Neural progenitor cell (in vitro differentiated cells): ENCODE measurements around the gene MADD. TPM values are rescaled to one million over a fixed set of nuclear protein-coding genes. Genes with fewer than 3 reads are reported as not detected.

ENCODE experiments used
- DNase-seq: peaks from one replicate; pipeline ENCODE4 v3.0.0-alpha.2; 2016; ENCODE audit warnings: low spot score
- H2AFZ ChIP-seq: fragments of 200-600 bp; sonication (generic); replicated peaks from 2 replicates; pipeline ENCODE4 v1.6.1; 2016; ENCODE audit warnings: antibody characterized with exemption
- H3F3A ChIP-seq: fragments of 200-600 bp; sonication (generic); 2 replicates; pipeline ENCODE4 v1.6.1; 2016; ENCODE audit warnings: antibody characterized with exemption, low read depth
- H3K27ac ChIP-seq: fragments of 200-600 bp; sonication (generic); 2 replicates; pipeline ENCODE4 v1.5.1; 2016; ENCODE audit warnings: mild to moderate bottlenecking
- H3K27me3 ChIP-seq: fragments of 200-600 bp; sonication (generic); 2 replicates; pipeline ENCODE4 v1.6.1; 2016; ENCODE audit warnings: mild to moderate bottlenecking, moderate library complexity
- H3K36me3 ChIP-seq: fragments of 200-600 bp; sonication (generic); 2 replicates; pipeline ENCODE4 v1.5.1; 2016
- H3K4me1 ChIP-seq: fragments of 200-600 bp; sonication (generic); 2 replicates; pipeline ENCODE4 v1.6.1; 2016; ENCODE audit warnings: mixed run types
- H3K4me2 ChIP-seq: fragments of 200-600 bp; sonication (generic); 2 replicates; pipeline ENCODE4 v1.6.1; 2016
- H3K4me3 ChIP-seq: fragments of 200-600 bp; sonication (generic); 2 replicates; pipeline ENCODE4 v1.5.1; 2016
- H3K79me2 ChIP-seq: fragments of 200-600 bp; sonication (generic); 2 replicates; pipeline ENCODE4 v1.6.1; 2016; ENCODE audit warnings: low read depth
- H3K9ac ChIP-seq: fragments of 200-600 bp; sonication (generic); 2 replicates; pipeline ENCODE4 v1.6.1; 2016
- H3K9me3 ChIP-seq: fragments of 200-600 bp; sonication (generic); 2 replicates; pipeline ENCODE4 v1.5.1; 2016; ENCODE audit warnings: low read depth
- H4K20me1 ChIP-seq: fragments of 200-600 bp; sonication (generic); 2 replicates; pipeline ENCODE4 v1.6.1; 2016; ENCODE audit warnings: low read depth
- H3K27ac Mint-ChIP-seq: 3 replicates; pipeline ENCODE4 v1.8.0; 2021; ENCODE audit warnings: mixed read lengths
- H3K27me3 Mint-ChIP-seq: 2 replicates; pipeline ENCODE4 v1.8.0; 2022; ENCODE audit warnings: low read depth, mild to moderate bottlenecking, inconsistent platforms, moderate library complexity, mixed read lengths; ENCODE audit not compliant: insufficient read depth
- H3K36me3 Mint-ChIP-seq: 3 replicates; pipeline ENCODE4 v1.8.0; 2021; ENCODE audit warnings: mixed read lengths
- H3K4me1 Mint-ChIP-seq: 3 replicates; pipeline ENCODE4 v1.8.0; 2021; ENCODE audit warnings: mixed read lengths
- H3K4me3 Mint-ChIP-seq: 3 replicates; pipeline ENCODE4 v1.8.0; 2021; ENCODE audit warnings: mild to moderate bottlenecking, moderate library complexity, mixed read lengths
- H3K9me3 Mint-ChIP-seq: 3 replicates; pipeline ENCODE4 v1.8.0; 2020; ENCODE audit warnings: mixed read lengths
- CTCF ChIP-seq: fragments of 200-600 bp; sonication (generic); IDR thresholded peaks from 2 replicates; pipeline ENCODE4 v1.5.1; 2017; ENCODE audit warnings: antibody characterized with exemption, mild to moderate bottlenecking
- EZH2 ChIP-seq: fragments of 200-600 bp; sonication (generic); IDR thresholded peaks from 2 replicates; pipeline ENCODE4 v1.6.1; 2017; ENCODE audit warnings: antibody characterized with exemption, mild to moderate bottlenecking, moderate library complexity
- EZH2phosphoT487 ChIP-seq: fragments of 200-600 bp; sonication (generic); IDR thresholded peaks from 2 replicates; pipeline ENCODE4 v1.6.1; 2017; ENCODE audit warnings: antibody characterized with exemption
- total RNA-seq: library from RNA; depleted of rRNA; stranded (reverse); fragments of >200 nt; gene quantifications from 2 replicates; pipeline ENCODE4 v1.2.3, GENCODE V29; 2015; ENCODE audit warnings: low replicate concordance

MADD gene
- total RNA-seq, 1 donor from 2014 or later = 16.1 TPM

GRCh38 chr11:47264521-47264920 is 5.4 kb upstream of the MADD start:
- no peak overlapping the region for H3K9ac ChIP-seq
- no peaks in the 10 kb centered on the region for H4K20me1 ChIP-seq
- peaks cover 11% of the 10 kb centered on the region for H3K4me1 ChIP-seq
- H3K4me3 Mint-ChIP-seq = no peak overlapping the region
- H3K27me3 Mint-ChIP-seq = peaks cover 4% of the 10 kb centered on the region
- no peaks in the 10 kb centered on the region for H3K36me3 Mint-ChIP-seq
- no peak overlapping the region for H3K4me3 ChIP-seq
- no peaks in the 10 kb centered on the region for H3K9me3 ChIP-seq
- no peaks in the 10 kb centered on the region for H3K36me3 ChIP-seq
- no peaks in the 10 kb centered on the region for H3K27me3 ChIP-seq
- H3K27ac Mint-ChIP-seq = no peak overlapping the region
- no peak overlapping the region for H2AFZ ChIP-seq
- no peaks in the 10 kb centered on the region for H3K9me3 Mint-ChIP-seq
- TF ChIP-seq EZH2phosphoT487 (no peak), EZH2 (no peak), CTCF (no peak)
- H3K79me2 ChIP-seq = no peaks in the 10 kb centered on the region
- no peak for DNase-seq
- no peak overlapping the region for H3K27ac ChIP-seq
- peaks cover 19% of the 10 kb centered on the region for H3F3A ChIP-seq
- H3K4me2 ChIP-seq = no peak overlapping the region
- peaks cover 24% of the 10 kb centered on the region for H3K4me1 Mint-ChIP-seq

- Mint-ChIP-seq H3K27me3 (peaks cover 4% of the 10 kb centered on the region), H3K27ac (peak overlapping the region; percentile 99), H3K9me3 (no peaks in the 10 kb centered on the region), H3K36me3 (no peaks in the 10 kb centered on the region), H3K4me3 (peak overlapping the region; percentile 95), H3K4me1 (peaks cover 45% of the 10 kb centered on the region)
- no peak overlapping the region for H3K27ac ChIP-seq
- no peaks in the 10 kb centered on the region for H3K36me3 ChIP-seq
- no peak overlapping the region for H3K4me3 ChIP-seq
- H4K20me1 ChIP-seq = peaks cover 26% of the 10 kb centered on the region
- DNase-seq = no peak
- H3K9me3 ChIP-seq = no peaks in the 10 kb centered on the region
- no peak overlapping the region for H2AFZ ChIP-seq
- H3F3A ChIP-seq = peaks cover 38% of the 10 kb centered on the region
- H3K4me2 ChIP-seq = no peak overlapping the region
- no peak overlapping the region for H3K9ac ChIP-seq
- H3K4me1 ChIP-seq = peaks cover 18% of the 10 kb centered on the region
- TF ChIP-seq EZH2phosphoT487 (no peak), CTCF (no peak), EZH2 (no peak)
- peaks cover 24% of the 10 kb centered on the region for H3K79me2 ChIP-seq
- H3K27me3 ChIP-seq = no peaks in the 10 kb centered on the region
These were observed 2.1 kb upstream of the MADD start for GRCh38 chr11:47267876-47268275.

DNA sequence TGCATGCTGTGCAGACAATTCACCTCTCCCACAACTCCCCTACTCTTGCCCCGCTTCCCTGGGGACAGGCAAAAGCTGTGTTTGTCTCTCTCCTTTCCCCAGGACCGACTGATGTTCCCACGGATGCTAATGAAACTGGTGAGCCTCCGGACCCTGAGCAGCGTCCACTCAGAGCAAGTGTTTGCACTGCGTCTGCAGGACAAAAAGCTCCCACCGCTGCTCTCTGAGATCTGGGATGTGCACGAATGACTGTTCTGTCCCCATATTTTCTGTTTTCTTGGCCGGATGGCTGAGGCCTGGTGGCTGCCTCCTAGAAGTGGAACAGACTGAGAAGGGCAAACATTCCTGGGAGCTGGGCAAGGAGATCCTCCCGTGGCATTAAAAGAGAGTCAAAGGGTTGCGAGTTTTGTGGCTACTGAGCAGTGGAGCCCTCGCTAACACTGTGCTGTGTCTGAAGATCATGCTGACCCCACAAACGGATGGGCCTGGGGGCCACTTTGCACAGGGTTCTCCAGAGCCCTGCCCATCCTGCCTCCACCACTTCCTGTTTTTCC is 1.4 kb upstream of the MADD start:
- H3K36me3 ChIP-seq = no peaks in the 10 kb centered on the region
- TF ChIP-seq EZH2phosphoT487 = no peak
- TF ChIP-seq CTCF = no peak
- TF ChIP-seq EZH2 = no peak
- H3K79me2 ChIP-seq = peaks cover 29% of the 10 kb centered on the region
- Mint-ChIP-seq H3K27ac (peak overlapping the region; percentile 99), H3K9me3 (no peaks in the 10 kb centered on the region), H3K36me3 (no peaks in the 10 kb centered on the region), H3K4me1 (peaks cover 45% of the 10 kb centered on the region), H3K27me3 (peaks cover 4% of the 10 kb centered on the region), H3K4me3 (peak overlapping the region; percentile 95)
- peaks cover 31% of the 10 kb centered on the region for H4K20me1 ChIP-seq
- no peaks in the 10 kb centered on the region for H3K27me3 ChIP-seq
- H2AFZ ChIP-seq = peak overlapping the region; percentile 84
- H3K27ac ChIP-seq = no peak overlapping the region
- H3F3A ChIP-seq = peaks cover 38% of the 10 kb centered on the region
- no peak for DNase-seq
- peak overlapping the region; percentile 97 for H3K4me3 ChIP-seq
- peaks cover 18% of the 10 kb centered on the region for H3K4me1 ChIP-seq
- no peak overlapping the region for H3K9ac ChIP-seq
- peak overlapping the region; percentile 81 for H3K4me2 ChIP-seq
- no peaks in the 10 kb centered on the region for H3K9me3 ChIP-seq
